ENCODE measurements around the gene LEAP2. TPM values are rescaled to one million over a fixed set of nuclear protein-coding genes. Genes with fewer than 3 reads are reported as not detected.

The LEAP2 gene
- total and polyA plus RNA-seq, 2 donors (not counting 1 experiment from before 2014, with no cell fraction given) = 2.2 to 5.4 TPM

- Mint-ChIP-seq H3K4me1 (peaks cover 8% of the 10 kb centered on the region), H3K27ac (no peak overlapping the region), H3K4me3 (no peak overlapping the region), H3K27me3 (no peaks in the 10 kb centered on the region), H3K9me3 (ENCODE audit: insufficient read depth) (no peaks in the 10 kb centered on the region)
- Histone ChIP-seq H3K27ac (ENCODE audit: low read length in 2 of 2) (no peak overlapping the region), H3K9ac (ENCODE audit: low read length) (no peak overlapping the region), H3K27me3 (replicated peaks in 1 of 4; ENCODE audit: control extremely low read depth in 1 of 4, control insufficient read depth in 3 of 4, insufficient read depth in 4 of 4, low read length in 3 of 4) (no peaks in the 10 kb centered on the region), H4K20me1 (ENCODE audit: control insufficient read depth, insufficient read depth, low read length, poor library complexity, severe bottlenecking) (no peaks in the 10 kb centered on the region), H3K4me1 (ENCODE audit: control insufficient read depth in 2 of 2, insufficient read depth in 2 of 2, low read length in 2 of 2) (no peaks in the 10 kb centered on the region), H3K79me2 (ENCODE audit: control insufficient read depth, insufficient read depth, low read length) (no peaks in the 10 kb centered on the region), H3K36me3 (replicated peaks in 1 of 2; ENCODE audit: control extremely low read depth in 1 of 2, control insufficient read depth in 1 of 2, extremely low read depth in 1 of 2, insufficient read depth in 2 of 2, low read length in 1 of 2) (peaks cover 29 to 58% of the 10 kb centered on the region in 2 experiments), H3K4me3 (ENCODE audit: control extremely low read depth in 1 of 5, extremely low read depth in 1 of 5, insufficient read depth in 1 of 5, low read depth in 2 of 5, low read length in 4 of 5) (no peak overlapping the region), H3K9me3 (ENCODE audit: control extremely low read depth in 1 of 3, control insufficient read depth in 2 of 3, insufficient read depth in 1 of 3, low read length in 2 of 3) (no peaks in the 10 kb centered on the region), H2AFZ (ENCODE audit: insufficient read depth, low read depth, low read length, poor library complexity, severe bottlenecking) (no peak overlapping the region), H3K4me2 (replicated peaks; ENCODE audit: low read depth, low read length, poor library complexity, severe bottlenecking) (no peak overlapping the region)
- CTCF ChIA-PET = interaction anchor here (0.9 to 7.9 kb wide), 5 partner anchors 12 to 383 kb away, joined by 5 to 75 read pairs (median 9); partner anchors contain the start of gene SHROOM1
- intact Hi-C loops (cut with micrococcal nuclease) = loop anchor here (5.0 kb wide), 1 partner anchor 382 kb away; no protein-coding TSS in a partner anchor
- POLR2A ChIA-PET = no interaction called here
- no peak for TF ChIP-seq CTCF (IDR thresholded peaks at IDR 0.05)
- TF ChIP-seq EZH2 (IDR thresholded peaks at IDR 0.05; ENCODE audit: borderline replicate concordance, insufficient read depth, low read depth, low read length, poor library complexity, severe bottlenecking) = no peak
- ATAC-seq (ENCODE audit: low read depth) (no peak), DNase-seq (no peak)
- no CpG with 5 or more reads among the region's 2 CpGs for WGBS (ENCODE audit: insufficient coverage)
These were observed 11.1 kb downstream of the LEAP2 start for GRCh38 chr5:132884548-132884947.

GRCh38 chr5:132886064-132886823 lies 12.8 kb downstream of the LEAP2 start:
- no peaks in the 10 kb centered on the region for H3K79me2 ChIP-seq (ENCODE audit: control insufficient read depth, insufficient read depth, low read length)
- peak overlapping the region; percentile 50 for H3K27ac Mint-ChIP-seq
- peaks cover 8% of the 10 kb centered on the region for H3K4me1 Mint-ChIP-seq
- DNase-seq = peak; percentile 42
- H3K27me3 ChIP-seq (replicated peaks in 1 of 4; ENCODE audit: control extremely low read depth in 1 of 4, control insufficient read depth in 3 of 4, insufficient read depth in 4 of 4, low read length in 3 of 4) = no peaks in the 10 kb centered on the region
- no peak for TF ChIP-seq EZH2 (IDR thresholded peaks at IDR 0.05; ENCODE audit: borderline replicate concordance, insufficient read depth, low read depth, low read length, poor library complexity, severe bottlenecking)
- TF ChIP-seq CTCF (IDR thresholded peaks at IDR 0.05) = no peak
- no peak overlapping the region for H3K4me3 ChIP-seq (ENCODE audit: control extremely low read depth in 1 of 5, extremely low read depth in 1 of 5, insufficient read depth in 1 of 5, low read depth in 2 of 5, low read length in 4 of 5)
- no peaks in the 10 kb centered on the region for H3K27me3 Mint-ChIP-seq
- H3K9me3 ChIP-seq (ENCODE audit: control extremely low read depth in 1 of 3, control insufficient read depth in 2 of 3, insufficient read depth in 1 of 3, low read length in 2 of 3) = no peaks in the 10 kb centered on the region
- intact Hi-C loops (cut with micrococcal nuclease) = no loop called here
- no peaks in the 10 kb centered on the region for H4K20me1 ChIP-seq (ENCODE audit: control insufficient read depth, insufficient read depth, low read length, poor library complexity, severe bottlenecking)
- H3K27ac ChIP-seq (ENCODE audit: low read length in 2 of 2) = peak overlapping the region in 1 of 2 donors; percentile 46
- H3K4me2 ChIP-seq (replicated peaks; ENCODE audit: low read depth, low read length, poor library complexity, severe bottlenecking) = no peak overlapping the region
- H3K9ac ChIP-seq (ENCODE audit: low read length) = no peak overlapping the region
- ATAC-seq (ENCODE audit: low read depth) = no peak
- H3K4me1 ChIP-seq (ENCODE audit: control insufficient read depth in 2 of 2, insufficient read depth in 2 of 2, low read length in 2 of 2) = no peaks in the 10 kb centered on the region
- WGBS (ENCODE audit: insufficient coverage) = 92% methylated on average over 6 of the region's 11 CpGs
- ChIA-PET CTCF (interaction anchor here (0.6 to 7.9 kb wide), 2 partner anchors 57 to 500 kb away, joined by 3 to 75 read pairs; partner anchors contain the start of gene SHROOM1), POLR2A (no interaction called here)
- H2AFZ ChIP-seq (ENCODE audit: insufficient read depth, low read depth, low read length, poor library complexity, severe bottlenecking) = no peak overlapping the region
- H3K36me3 ChIP-seq (replicated peaks in 1 of 2; ENCODE audit: control extremely low read depth in 1 of 2, control insufficient read depth in 1 of 2, extremely low read depth in 1 of 2, insufficient read depth in 2 of 2, low read length in 1 of 2) = peaks cover 24 to 54% of the 10 kb centered on the region in 2 experiments
- no peaks in the 10 kb centered on the region for H3K9me3 Mint-ChIP-seq (ENCODE audit: insufficient read depth)
- no peak overlapping the region for H3K4me3 Mint-ChIP-seq
